ENCODE results near the gene KASH5. TPM values are rescaled to one million over a fixed set of nuclear protein-coding genes. Genes with fewer than 3 reads are reported as not detected.

The KASH5 gene
- total RNA-seq, 2 experiments from 2014 or later, result 12.0 to 16.3 TPM

DNA sequence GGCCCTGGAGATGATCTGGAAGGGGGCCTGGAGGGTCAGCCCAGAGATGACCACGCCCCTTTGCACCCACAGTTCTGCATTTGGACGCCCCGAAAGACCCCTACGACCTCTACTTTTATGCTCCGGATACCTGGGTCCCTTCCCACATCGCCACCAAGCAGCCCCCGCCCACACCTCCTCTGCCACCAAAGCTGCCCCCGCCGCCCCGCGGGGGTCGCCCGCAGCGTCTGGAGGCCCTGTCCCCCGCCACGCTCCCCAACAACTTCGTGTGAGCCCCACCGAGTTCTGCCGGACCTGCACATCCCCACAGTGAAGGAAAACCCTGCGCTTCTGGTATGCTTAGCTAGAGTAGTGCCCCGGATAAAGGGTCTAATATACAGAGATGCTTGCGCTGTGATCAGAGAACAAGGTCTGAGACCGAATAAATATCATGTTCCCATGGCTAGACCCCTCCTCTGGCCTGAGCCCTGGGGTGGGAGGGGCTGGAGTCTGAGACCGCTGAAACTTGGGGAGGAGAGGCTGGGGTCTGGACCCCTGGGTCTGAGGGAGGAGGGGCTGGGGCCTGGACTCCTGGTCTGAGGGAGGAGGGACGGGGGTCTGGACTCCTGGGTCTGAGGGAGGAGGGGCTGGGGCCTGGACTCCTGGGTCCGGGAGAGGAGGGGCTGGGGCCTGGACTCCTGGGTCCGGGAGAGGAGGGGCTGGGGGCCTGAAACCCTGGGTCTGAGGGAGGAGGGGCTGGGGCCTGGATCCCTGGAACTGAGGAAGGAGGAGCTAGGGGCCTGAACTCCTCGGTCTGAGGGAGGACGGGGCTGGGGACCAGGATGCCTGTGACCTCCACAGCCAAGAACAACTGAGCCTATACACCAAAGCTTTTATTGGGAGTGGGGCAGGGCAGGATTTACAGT is 40.8 kb downstream of the KASH5 start:
- CTCF ChIA-PET (ENCODE audit: unreplicated experiment), result interaction anchor here (0.6 kb wide), 1 partner anchor 11 kb away, joined by 3 read pairs; no protein-coding TSS in a partner anchor
- BruUV-seq (replicated peaks), result no TSS peak
- Histone ChIP-seq H3K36me3 (ENCODE audit: insufficient read depth, low read length) (no peaks in the 10 kb centered on the region), H3K9me2 (ENCODE audit: insufficient read depth, low read length) (no peaks in the 10 kb centered on the region), H4K20me1 (ENCODE audit: insufficient read depth, low read length) (no peaks in the 10 kb centered on the region), H3K4me2 (ENCODE audit: low read length) (no peak overlapping the region), H2AFZ (ENCODE audit: low read length) (no peak overlapping the region), H3K4me1 (ENCODE audit: insufficient read depth, low read length, poor library complexity, severe bottlenecking) (peaks cover 58% of the 10 kb centered on the region), H3K27ac (ENCODE audit: low read depth, low read length, poor library complexity, severe bottlenecking) (no peak overlapping the region), H3K4me3 (ENCODE audit: low read depth, low read length, poor library complexity, severe bottlenecking) (no peak overlapping the region), H3K79me2 (ENCODE audit: insufficient read depth, low read depth, low read length) (no peaks in the 10 kb centered on the region), H3K9me3 (ENCODE audit: low read length) (no peaks in the 10 kb centered on the region)
- intact Hi-C loops (cut with micrococcal nuclease; ENCODE audit: unreplicated experiment), result no loop called here
- DNase-seq (ENCODE audit: low spot score), result no peak
- POLR2A ChIA-PET, result interaction anchor here (0.8 to 1.9 kb wide), 2 partner anchors 17 to 36 kb away, joined by 5 to 10 read pairs; no protein-coding TSS in a partner anchor
- TF ChIP-seq EZH2phosphoT487 (IDR thresholded peaks at IDR 0.05; ENCODE audit: borderline replicate concordance, low read depth, low read length), result no peak
- TF ChIP-seq, protein P1, sequence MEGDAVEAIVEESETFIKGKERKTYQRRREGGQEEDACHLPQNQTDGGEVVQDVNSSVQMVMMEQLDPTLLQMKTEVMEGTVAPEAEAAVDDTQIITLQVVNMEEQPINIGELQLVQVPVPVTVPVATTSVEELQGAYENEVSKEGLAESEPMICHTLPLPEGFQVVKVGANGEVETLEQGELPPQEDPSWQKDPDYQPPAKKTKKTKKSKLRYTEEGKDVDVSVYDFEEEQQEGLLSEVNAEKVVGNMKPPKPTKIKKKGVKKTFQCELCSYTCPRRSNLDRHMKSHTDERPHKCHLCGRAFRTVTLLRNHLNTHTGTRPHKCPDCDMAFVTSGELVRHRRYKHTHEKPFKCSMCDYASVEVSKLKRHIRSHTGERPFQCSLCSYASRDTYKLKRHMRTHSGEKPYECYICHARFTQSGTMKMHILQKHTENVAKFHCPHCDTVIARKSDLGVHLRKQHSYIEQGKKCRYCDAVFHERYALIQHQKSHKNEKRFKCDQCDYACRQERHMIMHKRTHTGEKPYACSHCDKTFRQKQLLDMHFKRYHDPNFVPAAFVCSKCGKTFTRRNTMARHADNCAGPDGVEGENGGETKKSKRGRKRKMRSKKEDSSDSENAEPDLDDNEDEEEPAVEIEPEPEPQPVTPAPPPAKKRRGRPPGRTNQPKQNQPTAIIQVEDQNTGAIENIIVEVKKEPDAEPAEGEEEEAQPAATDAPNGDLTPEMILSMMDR (conservative IDR thresholded peaks at IDR 0.05; ENCODE audit: low read length), result no peak

DNA sequence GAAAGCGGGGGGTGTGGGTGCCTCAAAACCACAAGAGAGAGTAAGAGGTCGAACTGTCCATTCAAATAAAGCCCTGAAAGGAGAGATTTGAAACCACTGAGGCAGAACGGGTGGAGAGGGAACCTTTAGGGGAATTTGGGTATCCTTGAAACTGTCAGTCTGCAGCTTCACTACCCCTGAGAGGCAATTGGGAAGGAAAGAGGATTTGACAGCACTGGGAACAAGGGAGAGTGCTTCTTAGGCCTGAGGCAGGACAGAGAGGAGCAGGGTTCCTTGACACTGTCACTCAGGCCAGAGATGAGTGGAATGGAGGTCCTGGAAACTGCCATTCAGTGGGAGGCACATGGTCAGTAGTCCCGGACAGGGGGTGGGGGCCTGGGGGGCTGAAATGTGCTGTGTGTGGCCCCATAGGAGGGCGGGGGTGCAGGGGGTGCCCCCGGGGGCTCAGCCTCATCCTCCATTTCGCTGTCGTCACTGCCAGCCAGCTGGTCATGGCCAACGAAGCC is 42.2 kb downstream of the KASH5 start:
- no peaks in the 10 kb centered on the region for H3K79me2 ChIP-seq (ENCODE audit: insufficient read depth, low read depth, low read length)
- no peaks in the 10 kb centered on the region for H4K20me1 ChIP-seq (ENCODE audit: insufficient read depth, low read length)
- intact Hi-C loops (cut with micrococcal nuclease; ENCODE audit: unreplicated experiment), result loop anchor here (1.0 kb wide), 1 partner anchor 38 kb away; no protein-coding TSS in a partner anchor
- DNase-seq (ENCODE audit: low spot score), result no peak
- BruUV-seq (replicated peaks), result no TSS peak
- H3K9me2 ChIP-seq (ENCODE audit: insufficient read depth, low read length), result no peaks in the 10 kb centered on the region
- peak overlapping the region; percentile 5; the same call in 1 of the 2 replicates for H3K4me2 ChIP-seq (ENCODE audit: low read length)
- no peaks in the 10 kb centered on the region for H3K9me3 ChIP-seq (ENCODE audit: low read length)
- no peak overlapping the region for H3K27ac ChIP-seq (ENCODE audit: low read depth, low read length, poor library complexity, severe bottlenecking)
- H2AFZ ChIP-seq (ENCODE audit: low read length), result peak overlapping the region; percentile 22; the same call in 1 of the 2 replicates
- TF ChIP-seq EZH2phosphoT487 (IDR thresholded peaks at IDR 0.05; ENCODE audit: borderline replicate concordance, low read depth, low read length), result no peak
- TF ChIP-seq, protein P1 (conservative IDR thresholded peaks at IDR 0.05; ENCODE audit: low read length), result no peak
- POLR2A ChIA-PET, result interaction anchor here (0.6 to 1.9 kb wide), 2 partner anchors 19 to 107 kb away, joined by 3 to 5 read pairs; no protein-coding TSS in a partner anchor
- H3K4me3 ChIP-seq (ENCODE audit: low read depth, low read length, poor library complexity, severe bottlenecking), result no peak overlapping the region
- CTCF ChIA-PET (ENCODE audit: unreplicated experiment), result no interaction called here
- peaks cover 47% of the 10 kb centered on the region for H3K4me1 ChIP-seq (ENCODE audit: insufficient read depth, low read length, poor library complexity, severe bottlenecking)
- H3K36me3 ChIP-seq (ENCODE audit: insufficient read depth, low read length), result no peaks in the 10 kb centered on the region

All from OCI-LY7 (cell line).